ENCODE data around the gene SEMA3G.

DNA sequence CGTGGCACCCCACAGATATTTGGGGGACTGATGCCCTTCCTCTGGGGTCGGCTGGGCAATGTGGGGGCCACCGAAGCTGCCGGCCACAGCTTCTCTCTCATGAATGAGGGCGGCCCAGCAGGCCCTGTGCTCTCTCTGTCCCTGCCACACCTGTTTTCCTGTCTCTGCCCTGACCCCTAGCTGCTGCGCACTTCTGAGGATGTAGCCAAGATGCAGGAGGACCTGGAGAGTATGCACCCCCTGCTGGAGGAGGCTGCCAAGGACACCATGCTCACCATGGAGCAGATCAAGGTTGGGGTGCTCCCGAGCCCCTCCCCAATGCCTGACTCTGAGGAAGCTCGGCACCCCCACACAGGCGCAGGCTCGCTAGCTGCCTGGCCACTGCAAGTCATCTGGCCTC is 59.7 kb downstream of the SEMA3G start:
- TF ChIP-seq POLR2A (IDR thresholded peaks at IDR 0.05; ENCODE audit: low read length) (no peak), GATA1 (IDR thresholded peaks at IDR 0.05; ENCODE audit: low read depth, low read length) (no peak)

All from erythroblast (primary cell).